ENCODE measurements around the gene ZNF277.
"Not testable (repeated sequence)": the region's sequence is repeated elsewhere in the genome, so short reads cannot be mapped to it uniquely, and the experiment has no call there.

ZNF277 gene

GRCh38 chr7:112307506-112307905 is 101.0 kb downstream of the ZNF277 start:
- Histone ChIP-seq H3K9me3 (ENCODE audit: control insufficient read depth, insufficient read depth, low read length) (no peaks in the 10 kb centered on the region), H3K4me3 (ENCODE audit: low read depth, low read length) (no peak overlapping the region), H3K4me1 (ENCODE audit: control insufficient read depth, insufficient read depth, low read length) (no peaks in the 10 kb centered on the region), H3K27me3 (ENCODE audit: control insufficient read depth, insufficient read depth, low read length) (no peaks in the 10 kb centered on the region), H3K9ac (ENCODE audit: low read depth, low read length) (no peak overlapping the region), H3K36me3 (ENCODE audit: control insufficient read depth, insufficient read depth, low read length) (no peaks in the 10 kb centered on the region)

GRCh38 chr7:112308974-112309373 is 102.5 kb downstream of the ZNF277 start:
- H3K36me3 ChIP-seq (ENCODE audit: control insufficient read depth, insufficient read depth, low read length) = no peaks in the 10 kb centered on the region
- H3K27me3 ChIP-seq (ENCODE audit: control insufficient read depth, insufficient read depth, low read length) = no peaks in the 10 kb centered on the region
- H3K9me3 ChIP-seq (ENCODE audit: control insufficient read depth, insufficient read depth, low read length) = no peaks in the 10 kb centered on the region
- H3K4me3 ChIP-seq (ENCODE audit: low read depth, low read length) = no peak overlapping the region
- H3K9ac ChIP-seq (ENCODE audit: low read depth, low read length) = no peak overlapping the region
- H3K4me1 ChIP-seq (ENCODE audit: control insufficient read depth, insufficient read depth, low read length) = no peaks in the 10 kb centered on the region

GRCh38 chr7:112316803-112317202 is 110.3 kb downstream of the ZNF277 start:
- not testable (repeated sequence) for H3K9ac ChIP-seq (ENCODE audit: low read depth, low read length)

GRCh38 chr7:112322070-112322469 is 115.6 kb downstream of the ZNF277 start:
- no peaks in the 10 kb centered on the region for H3K4me1 ChIP-seq (ENCODE audit: control insufficient read depth, insufficient read depth, low read length)
- H3K27me3 ChIP-seq (ENCODE audit: control insufficient read depth, insufficient read depth, low read length) = no peaks in the 10 kb centered on the region
- H3K9ac ChIP-seq (ENCODE audit: low read depth, low read length) = no peak overlapping the region
- peaks cover 3% of the 10 kb centered on the region for H3K9me3 ChIP-seq (ENCODE audit: control insufficient read depth, insufficient read depth, low read length)
- H3K4me3 ChIP-seq (ENCODE audit: low read depth, low read length) = no peak overlapping the region
- H3K36me3 ChIP-seq (ENCODE audit: control insufficient read depth, insufficient read depth, low read length) = no peaks in the 10 kb centered on the region

More at GRCh38 chr7:112316803-112317202, 110.3 kb downstream of the ZNF277 start:
- H3K36me3 ChIP-seq (ENCODE audit: control insufficient read depth, insufficient read depth, low read length); H3K9me3 ChIP-seq (ENCODE audit: control insufficient read depth, insufficient read depth, low read length); H3K4me3 ChIP-seq (ENCODE audit: low read depth, low read length); H3K27me3 ChIP-seq (ENCODE audit: control insufficient read depth, insufficient read depth, low read length); H3K4me1 ChIP-seq (ENCODE audit: control insufficient read depth, insufficient read depth, low read length): not testable (repeated sequence)

- H3K4me3 ChIP-seq (ENCODE audit: low read depth, low read length) = no peak overlapping the region
- H3K4me1 ChIP-seq (ENCODE audit: control insufficient read depth, insufficient read depth, low read length) = no peaks in the 10 kb centered on the region
- H3K9me3 ChIP-seq (ENCODE audit: control insufficient read depth, insufficient read depth, low read length) = no peaks in the 10 kb centered on the region
- no peak overlapping the region for H3K9ac ChIP-seq (ENCODE audit: low read depth, low read length)
- no peaks in the 10 kb centered on the region for H3K36me3 ChIP-seq (ENCODE audit: control insufficient read depth, insufficient read depth, low read length)
- no peaks in the 10 kb centered on the region for H3K27me3 ChIP-seq (ENCODE audit: control insufficient read depth, insufficient read depth, low read length)
Observed at GRCh38 chr7:112327566-112327965, 121.1 kb downstream of the ZNF277 start.

GRCh38 chr7:112331492-112331891 is 125.0 kb downstream of the ZNF277 start:
- no peaks in the 10 kb centered on the region for H3K36me3 ChIP-seq (ENCODE audit: control insufficient read depth, insufficient read depth, low read length)
- H3K9me3 ChIP-seq (ENCODE audit: control insufficient read depth, insufficient read depth, low read length) = no peaks in the 10 kb centered on the region
- no peak overlapping the region for H3K9ac ChIP-seq (ENCODE audit: low read depth, low read length)
- no peaks in the 10 kb centered on the region for H3K4me1 ChIP-seq (ENCODE audit: control insufficient read depth, insufficient read depth, low read length)
- no peaks in the 10 kb centered on the region for H3K27me3 ChIP-seq (ENCODE audit: control insufficient read depth, insufficient read depth, low read length)
- H3K4me3 ChIP-seq (ENCODE audit: low read depth, low read length) = no peak overlapping the region

GRCh38 chr7:112334366-112334765 is 127.9 kb downstream of the ZNF277 start:
- Histone ChIP-seq H3K36me3 (ENCODE audit: control insufficient read depth, insufficient read depth, low read length) (no peaks in the 10 kb centered on the region), H3K4me3 (ENCODE audit: low read depth, low read length) (no peak overlapping the region), H3K4me1 (ENCODE audit: control insufficient read depth, insufficient read depth, low read length) (peaks cover 11% of the 10 kb centered on the region), H3K9me3 (ENCODE audit: control insufficient read depth, insufficient read depth, low read length) (no peaks in the 10 kb centered on the region), H3K27me3 (ENCODE audit: control insufficient read depth, insufficient read depth, low read length) (no peaks in the 10 kb centered on the region), H3K9ac (ENCODE audit: low read depth, low read length) (no peak overlapping the region)

- H3K4me1 ChIP-seq (ENCODE audit: control insufficient read depth, insufficient read depth, low read length) = peaks cover 11% of the 10 kb centered on the region
- H3K9me3 ChIP-seq (ENCODE audit: control insufficient read depth, insufficient read depth, low read length) = no peaks in the 10 kb centered on the region
- no peaks in the 10 kb centered on the region for H3K36me3 ChIP-seq (ENCODE audit: control insufficient read depth, insufficient read depth, low read length)
- no peak overlapping the region for H3K9ac ChIP-seq (ENCODE audit: low read depth, low read length)
- no peaks in the 10 kb centered on the region for H3K27me3 ChIP-seq (ENCODE audit: control insufficient read depth, insufficient read depth, low read length)
- H3K4me3 ChIP-seq (ENCODE audit: low read depth, low read length) = no peak overlapping the region
Observed at GRCh38 chr7:112336261-112336660, 129.8 kb downstream of the ZNF277 start.

- no peaks in the 10 kb centered on the region for H3K27me3 ChIP-seq (ENCODE audit: control insufficient read depth, insufficient read depth, low read length)
- H3K9me3 ChIP-seq (ENCODE audit: control insufficient read depth, insufficient read depth, low read length) = no peaks in the 10 kb centered on the region
Observed at GRCh38 chr7:112336936-112337576, 130.6 kb downstream of the ZNF277 start.

GRCh38 chr7:112337892-112338291 is 131.4 kb downstream of the ZNF277 start:
- Histone ChIP-seq H3K36me3 (ENCODE audit: control insufficient read depth, insufficient read depth, low read length) (no peaks in the 10 kb centered on the region), H3K4me1 (ENCODE audit: control insufficient read depth, insufficient read depth, low read length) (peaks cover 11% of the 10 kb centered on the region), H3K4me3 (ENCODE audit: low read depth, low read length) (no peak overlapping the region), H3K27me3 (ENCODE audit: control insufficient read depth, insufficient read depth, low read length) (no peaks in the 10 kb centered on the region), H3K9ac (ENCODE audit: low read depth, low read length) (no peak overlapping the region), H3K9me3 (ENCODE audit: control insufficient read depth, insufficient read depth, low read length) (no peaks in the 10 kb centered on the region)

More at GRCh38 chr7:112336936-112337576, 130.6 kb downstream of the ZNF277 start:
- H3K4me3 ChIP-seq (ENCODE audit: low read depth, low read length) = no peak overlapping the region
- H3K9ac ChIP-seq (ENCODE audit: low read depth, low read length) = no peak overlapping the region
- H3K36me3 ChIP-seq (ENCODE audit: control insufficient read depth, insufficient read depth, low read length) = no peaks in the 10 kb centered on the region
- H3K4me1 ChIP-seq (ENCODE audit: control insufficient read depth, insufficient read depth, low read length) = peaks cover 11% of the 10 kb centered on the region

- no peak overlapping the region for H3K9ac ChIP-seq (ENCODE audit: low read depth, low read length)
- no peaks in the 10 kb centered on the region for H3K9me3 ChIP-seq (ENCODE audit: control insufficient read depth, insufficient read depth, low read length)
- H3K27me3 ChIP-seq (ENCODE audit: control insufficient read depth, insufficient read depth, low read length) = no peaks in the 10 kb centered on the region
- H3K4me1 ChIP-seq (ENCODE audit: control insufficient read depth, insufficient read depth, low read length) = peaks cover 11% of the 10 kb centered on the region
- no peak overlapping the region for H3K4me3 ChIP-seq (ENCODE audit: low read depth, low read length)
- no peaks in the 10 kb centered on the region for H3K36me3 ChIP-seq (ENCODE audit: control insufficient read depth, insufficient read depth, low read length)
Observed at GRCh38 chr7:112338786-112339185, 132.3 kb downstream of the ZNF277 start.

GRCh38 chr7:112341464-112341863 is 135.0 kb downstream of the ZNF277 start:
- no peaks in the 10 kb centered on the region for H3K27me3 ChIP-seq (ENCODE audit: control insufficient read depth, insufficient read depth, low read length)
- no peaks in the 10 kb centered on the region for H3K36me3 ChIP-seq (ENCODE audit: control insufficient read depth, insufficient read depth, low read length)

More at GRCh38 chr7:112341464-112341863, 135.0 kb downstream of the ZNF277 start:
- Histone ChIP-seq H3K4me1 (ENCODE audit: control insufficient read depth, insufficient read depth, low read length) (peaks cover 11% of the 10 kb centered on the region), H3K4me3 (ENCODE audit: low read depth, low read length) (no peak overlapping the region), H3K9me3 (ENCODE audit: control insufficient read depth, insufficient read depth, low read length) (no peaks in the 10 kb centered on the region), H3K9ac (ENCODE audit: low read depth, low read length) (no peak overlapping the region)

Data from iPS-15b (cell line).